WTC11 (cell line): Measurements from ENCODE around the gene AGTR2.
A peak's percentile ranks its signal among the peaks of the same experiment; 100 is the strongest.

Source experiments
- GTF2I ChIP-seq: fragments of 250-450 bp; sonication (Bioruptor Pico); conservative IDR thresholded peaks from 2 replicates; pipeline ENCODE4 v1.4.0; 2021; ENCODE audit warnings: mild to moderate bottlenecking
- TF ChIP-seq, protein P1 (sequence below): fragments of 200-600 bp; IDR thresholded peaks from 2 replicates; pipeline ENCODE4 v1.8.0; 2022; ENCODE audit warnings: antibody characterized with exemption

DNA sequence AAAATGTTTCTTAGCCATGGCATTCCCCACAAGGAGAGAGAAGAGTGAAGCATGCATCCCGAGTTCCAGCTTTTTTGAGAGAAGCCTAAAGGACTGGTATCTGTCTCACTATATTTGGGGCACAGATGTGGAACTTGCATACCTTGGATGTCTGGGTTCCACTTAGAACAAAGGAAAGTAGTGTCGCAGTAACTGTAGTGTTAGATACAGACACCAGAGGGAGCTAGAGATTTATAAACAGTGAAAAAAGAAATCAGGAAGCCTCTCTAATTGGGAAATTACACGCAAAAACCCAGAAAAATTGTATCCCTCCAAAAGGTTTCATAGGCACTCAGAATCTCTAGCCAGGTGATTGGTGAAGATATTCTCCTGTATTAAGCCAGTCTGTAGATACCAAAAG lies 34.4 kb downstream of the AGTR2 start:
- TF ChIP-seq GTF2I (CRISPR knock-in tag), result no peak
- TF ChIP-seq, protein P1, sequence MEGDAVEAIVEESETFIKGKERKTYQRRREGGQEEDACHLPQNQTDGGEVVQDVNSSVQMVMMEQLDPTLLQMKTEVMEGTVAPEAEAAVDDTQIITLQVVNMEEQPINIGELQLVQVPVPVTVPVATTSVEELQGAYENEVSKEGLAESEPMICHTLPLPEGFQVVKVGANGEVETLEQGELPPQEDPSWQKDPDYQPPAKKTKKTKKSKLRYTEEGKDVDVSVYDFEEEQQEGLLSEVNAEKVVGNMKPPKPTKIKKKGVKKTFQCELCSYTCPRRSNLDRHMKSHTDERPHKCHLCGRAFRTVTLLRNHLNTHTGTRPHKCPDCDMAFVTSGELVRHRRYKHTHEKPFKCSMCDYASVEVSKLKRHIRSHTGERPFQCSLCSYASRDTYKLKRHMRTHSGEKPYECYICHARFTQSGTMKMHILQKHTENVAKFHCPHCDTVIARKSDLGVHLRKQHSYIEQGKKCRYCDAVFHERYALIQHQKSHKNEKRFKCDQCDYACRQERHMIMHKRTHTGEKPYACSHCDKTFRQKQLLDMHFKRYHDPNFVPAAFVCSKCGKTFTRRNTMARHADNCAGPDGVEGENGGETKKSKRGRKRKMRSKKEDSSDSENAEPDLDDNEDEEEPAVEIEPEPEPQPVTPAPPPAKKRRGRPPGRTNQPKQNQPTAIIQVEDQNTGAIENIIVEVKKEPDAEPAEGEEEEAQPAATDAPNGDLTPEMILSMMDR, result peak; percentile 49; the same call in 1 of the 2 replicates
